Adrenal gland (tissue), 12 donors: ENCODE results near the gene KCTD10. TPM values are rescaled to one million over a fixed set of nuclear protein-coding genes. Genes with fewer than 3 reads are reported as not detected.

Source experiments
- DNase-seq, 7 donors: peaks; one replicate each; pipeline ENCODE4 v3.0.0-alpha.2; 2019 to 2020
- H3K27ac ChIP-seq, 5 donors: fragments of 200-600 bp; sonication (generic) in 4 of 5; 1 replicate in 3 of 5; 2 replicates in 2 of 5; pipeline versions ENCODE4 v1.5.1 to v1.8.0; 2016 to 2020; ENCODE audit warnings: mild to moderate bottlenecking in 1 of 5
- H3K27me3 ChIP-seq: fragments of 200-600 bp; 2 replicates; pipeline ENCODE4 v1.8.0; 2021
- H3K36me3 ChIP-seq, 2 donors: fragments of 200-600 bp; replicated peaks in 1 of 2; 1 replicate in 1 of 2; 2 replicates in 1 of 2; pipeline versions ENCODE4 v1.5.1 to v1.8.0; 2018 to 2022
- H3K4me1 ChIP-seq, 2 donors: fragments of 200-600 bp; replicated peaks in 1 of 2; 1 replicate in 1 of 2; 2 replicates in 1 of 2; pipeline versions ENCODE4 v1.5.1 to v1.8.0; 2018 to 2021
- H3K4me3 ChIP-seq, 4 donors: fragments of 200-600 bp; sonication (generic) in 3 of 4; one replicate each; pipeline ENCODE4 v1.5.1; 2016 to 2018
- H3K9me3 ChIP-seq, 3 donors: fragments of 200-600 bp; sonication (generic) in 1 of 3; replicated peaks in 1 of 3; 1 replicate in 2 of 3; 2 replicates in 1 of 3; pipeline versions ENCODE4 v1.5.1 to v1.8.0; 2016 to 2021
- POLR2A ChIP-seq, 2 donors: fragments of 450-650 bp; IDR thresholded peaks; one replicate each; pipeline ENCODE4 v1.6.1; 2017; ENCODE audit warnings: antibody characterized with exemption in 2 of 2, mild to moderate bottlenecking in 2 of 2, moderate library complexity in 1 of 2
- WGBS, 4 donors: extraction: QIAGEN DNeasy Blood & Tissue Kit in 2 of 4; methylation state at CpG; one replicate each; pipeline versions ENCODE4 v1.1.5 to v1.1.7; 2013 to 2017; 5-methylcytosine and 5-hydroxymethylcytosine counted together
- intact Hi-C, 2 donors: fragments of 100-400 bp; cut with DNase I; formaldehyde crosslinking; loops; one replicate each; pipeline versions ENCODE4 v1.14.1 to v1.15.0; 2022 to 2023
- polyA plus RNA-seq, 3 donors: library from polyadenylated mRNA; stranded (reverse); fragments of 200-250 nt in 2 of 3; fragments of 350-450 nt in 1 of 3; fragmentation: Illumina TruSeq in 1 of 3; extraction: RNeasy Lipid Tissue Mini Kit (QIAGEN cat#74804) in 1 of 3; gene quantifications; one replicate each; pipeline ENCODE4 v1.2.3, GENCODE V29; 2013 to 2014
- total RNA-seq, 9 donors: library from RNA; depleted of rRNA in 4 of 9; stranded (reverse); fragments of >200 nt in 4 of 9; fragments of 120-200 nt in 1 of 9; fragmentation: NEBNext Ultra II Directional in 1 of 9; extraction: Animal tissue kit (Norgen Biotek cat#: 25700) in 1 of 9; gene quantifications; one replicate each; pipeline versions ENCODE4 v1.1.0 to v1.2.4, GENCODE V29; 2013 to 2023
- TF ChIP-seq, protein P1 (sequence below), 6 experiments: fragments of 450-650 bp in 4 of 6; fragments of 200-600 bp in 2 of 6; sonication (generic) in 1 of 6; IDR thresholded peaks; 1 replicate in 5 of 6; 2 replicates in 1 of 6; pipeline versions ENCODE4 v1.5.1 to v1.8.0; 2016 to 2021; ENCODE audit warnings: antibody characterized with exemption in 6 of 6, mild to moderate bottlenecking in 2 of 6, moderate library complexity in 1 of 6
- donor health status: healthy with polysubstance abuse.
- donor health status: Bipolar disorder and iron deficiency.
- donor health status: DM: yes; HTN: yes; CAD: no.
- donor health status: DM: no; HTN: no; CAD: no.
- donor health status: DM: no; HTN: no; CAD: no.
- donor health status: DM: yes; HTN: yes; CAD: no.

KCTD10 gene
- total and polyA plus RNA-seq, 12 donors, result 21.6 to 77.8 (median 56.1) TPM

DNA sequence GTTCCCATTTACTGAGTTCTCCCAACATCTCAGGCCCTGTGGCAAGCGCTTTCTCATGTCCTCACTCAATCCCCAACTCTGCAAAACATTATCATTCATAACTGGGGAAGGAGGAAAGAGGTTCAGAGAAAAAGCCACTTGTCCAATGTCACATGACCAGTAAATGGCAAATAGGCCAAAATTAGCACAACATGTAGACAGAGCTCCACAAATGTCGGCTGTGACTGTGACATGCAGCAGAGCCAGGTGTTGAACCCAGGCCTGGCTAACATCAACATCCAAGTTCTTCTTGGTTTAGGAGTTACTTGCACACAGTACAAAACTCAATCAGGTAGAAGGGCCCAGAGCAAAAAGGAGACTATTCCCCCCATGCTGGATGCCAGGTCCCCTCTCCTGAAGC, 10.8 kb downstream of the KCTD10 start:
- Histone ChIP-seq H3K9me3 (no peaks in the 10 kb centered on the region), H3K27ac (peak overlapping the region in 2 of 5 donors; percentile 63 to 95), H3K4me1 (peaks cover 42 to 76% of the 10 kb centered on the region in 2 donors), H3K36me3 (peaks cover 0 to 14% of the 10 kb centered on the region in 2 donors), H3K4me3 (no peak overlapping the region), H3K27me3 (no peaks in the 10 kb centered on the region)
- DNase-seq, result no peak
- TF ChIP-seq POLR2A (IDR thresholded peaks at IDR 0.05), result no peak
- TF ChIP-seq, protein P1, sequence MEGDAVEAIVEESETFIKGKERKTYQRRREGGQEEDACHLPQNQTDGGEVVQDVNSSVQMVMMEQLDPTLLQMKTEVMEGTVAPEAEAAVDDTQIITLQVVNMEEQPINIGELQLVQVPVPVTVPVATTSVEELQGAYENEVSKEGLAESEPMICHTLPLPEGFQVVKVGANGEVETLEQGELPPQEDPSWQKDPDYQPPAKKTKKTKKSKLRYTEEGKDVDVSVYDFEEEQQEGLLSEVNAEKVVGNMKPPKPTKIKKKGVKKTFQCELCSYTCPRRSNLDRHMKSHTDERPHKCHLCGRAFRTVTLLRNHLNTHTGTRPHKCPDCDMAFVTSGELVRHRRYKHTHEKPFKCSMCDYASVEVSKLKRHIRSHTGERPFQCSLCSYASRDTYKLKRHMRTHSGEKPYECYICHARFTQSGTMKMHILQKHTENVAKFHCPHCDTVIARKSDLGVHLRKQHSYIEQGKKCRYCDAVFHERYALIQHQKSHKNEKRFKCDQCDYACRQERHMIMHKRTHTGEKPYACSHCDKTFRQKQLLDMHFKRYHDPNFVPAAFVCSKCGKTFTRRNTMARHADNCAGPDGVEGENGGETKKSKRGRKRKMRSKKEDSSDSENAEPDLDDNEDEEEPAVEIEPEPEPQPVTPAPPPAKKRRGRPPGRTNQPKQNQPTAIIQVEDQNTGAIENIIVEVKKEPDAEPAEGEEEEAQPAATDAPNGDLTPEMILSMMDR (IDR thresholded peaks at IDR 0.05), result no peak
- WGBS, 4 donors, result 55 to 82% (median 78%) methylated on average over 2 of the region's 2 CpGs
- intact Hi-C loops, result loop anchor here in 1 of 2 donors (5.0 kb wide), 1 partner anchor 34 kb away; no protein-coding TSS in a partner anchor

DNA sequence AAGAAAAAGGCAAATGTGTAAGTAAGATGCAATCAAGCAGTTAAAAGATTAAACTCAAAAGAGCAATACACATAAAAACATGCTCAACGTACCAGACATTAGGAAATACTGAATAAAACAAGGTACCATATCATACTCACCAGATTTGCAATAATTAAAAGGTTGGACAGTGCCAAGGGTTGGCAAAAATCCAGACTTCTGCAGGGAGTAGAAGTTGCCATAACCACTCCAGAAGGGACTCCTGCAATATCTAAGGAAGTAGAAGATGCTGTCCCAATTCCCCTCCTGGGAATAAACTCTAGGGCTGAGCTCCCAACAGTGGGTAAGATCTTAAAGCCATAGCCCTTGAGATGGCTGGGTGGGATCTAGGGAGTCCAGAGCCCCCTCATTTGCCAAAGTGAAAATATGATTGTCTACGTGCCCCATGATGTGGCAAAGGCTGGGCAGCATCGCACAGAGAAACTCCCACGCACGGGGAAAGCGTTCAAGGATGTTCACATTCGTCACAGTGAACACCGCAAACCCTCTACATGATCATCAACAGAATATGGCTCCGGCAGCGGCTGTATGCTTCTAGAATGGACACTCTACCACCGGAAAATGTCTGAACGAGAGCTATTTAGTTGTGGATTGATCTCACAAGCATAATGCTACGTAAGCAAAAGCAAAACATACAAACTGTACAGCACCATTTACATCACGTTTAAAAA, 12.3 kb downstream of the KCTD10 start:
- DNase-seq, result no peak
- Histone ChIP-seq H3K9me3 (no peaks in the 10 kb centered on the region), H3K27ac (peak overlapping the region in 3 of 5 donors; percentile 89 to 99 (median 95)), H3K36me3 (peaks cover 0 to 17% of the 10 kb centered on the region in 2 donors), H3K27me3 (no peaks in the 10 kb centered on the region), H3K4me1 (peaks cover 55 to 91% of the 10 kb centered on the region in 2 donors), H3K4me3 (no peak overlapping the region)
- WGBS, 4 donors, result 89 to 94% (median 92%) methylated on average over 14 of the region's 14 CpGs
- intact Hi-C loops, result loop anchor here in 1 of 2 donors (5.0 kb wide), 1 partner anchor 32 kb away; no protein-coding TSS in a partner anchor
- TF ChIP-seq, protein P1 (IDR thresholded peaks at IDR 0.05), result no peak
- no peak for TF ChIP-seq POLR2A (IDR thresholded peaks at IDR 0.05)

DNA sequence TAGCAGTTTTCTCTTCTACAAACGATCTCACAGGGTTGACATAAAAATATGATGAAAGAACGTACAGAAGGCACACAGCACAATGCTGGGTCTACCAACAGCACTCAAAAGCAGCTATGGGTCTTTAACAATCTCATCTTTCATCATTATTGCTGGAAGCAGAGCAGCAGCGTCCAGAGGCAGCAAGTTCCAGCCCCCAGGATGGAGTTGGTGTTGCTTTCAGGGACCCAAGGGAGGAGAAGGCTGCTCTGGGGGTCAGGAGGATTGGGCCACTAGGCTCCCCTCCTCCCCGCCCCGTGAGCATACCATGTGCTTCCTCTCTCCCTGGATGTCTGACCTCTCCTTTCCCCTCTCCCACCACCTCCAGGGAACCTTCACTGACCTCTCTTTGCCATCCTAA, 13.3 kb downstream of the KCTD10 start:
- TF ChIP-seq POLR2A (IDR thresholded peaks at IDR 0.05), result no peak
- no peak overlapping the region for H3K4me3 ChIP-seq

DNA sequence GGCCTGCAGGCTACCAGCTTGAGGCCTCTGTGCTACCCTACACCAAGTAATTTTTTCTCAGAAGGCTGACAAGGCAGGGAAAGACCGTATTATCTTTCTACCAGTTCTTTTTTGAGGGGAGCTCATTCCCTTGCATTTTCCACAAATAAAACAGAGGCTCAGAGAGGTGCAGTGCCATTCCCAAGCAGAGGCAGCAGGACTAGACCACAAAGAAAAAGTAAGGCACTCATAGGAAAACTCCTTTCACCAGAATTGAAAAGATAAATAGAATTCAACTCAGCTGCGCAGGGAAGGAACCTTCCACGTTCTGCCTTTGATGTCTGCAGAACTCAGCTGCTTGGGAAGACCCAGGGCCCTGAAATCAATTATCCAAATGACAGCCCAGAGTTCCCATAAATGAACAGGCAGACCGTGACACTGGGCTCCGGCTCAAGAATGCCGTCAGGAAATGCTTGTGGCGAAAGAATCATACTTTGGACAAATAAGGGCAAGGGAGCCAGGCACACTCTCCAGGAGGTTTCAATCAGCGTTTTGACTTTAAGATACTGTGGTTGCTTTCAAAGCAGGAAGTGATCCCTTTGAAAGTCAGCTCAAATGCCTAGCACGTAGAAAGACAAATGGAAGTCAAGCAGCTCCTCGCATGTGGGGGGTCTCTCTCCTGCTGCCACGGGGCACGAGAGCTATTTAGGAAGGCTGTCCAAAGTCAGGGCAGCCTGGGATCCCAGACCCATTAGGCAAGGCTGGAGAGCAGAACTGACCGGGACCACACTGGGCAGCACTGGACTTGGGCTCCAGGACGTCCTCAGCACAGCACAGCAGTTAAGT, 14.0 kb downstream of the KCTD10 start:
- TF ChIP-seq, protein P1 (IDR thresholded peaks at IDR 0.05), result peak in 1 of 6 experiments; percentile 13
- peak; percentile 23 to 48 for TF ChIP-seq POLR2A (IDR thresholded peaks at IDR 0.05)
- peak; percentile 63 to 97 (median 93) for DNase-seq
- intact Hi-C loops, result no loop called here
- 6 to 27% (median 20%) methylated on average over 12 to 14 of the region's 14 CpGs for WGBS, 4 donors
- Histone ChIP-seq H3K4me1 (peaks cover 52 to 100% of the 10 kb centered on the region in 2 donors), H3K27ac (peak overlapping the region; percentile 77 to 99 (median 95)), H3K27me3 (no peaks in the 10 kb centered on the region), H3K9me3 (no peaks in the 10 kb centered on the region), H3K4me3 (no peak overlapping the region), H3K36me3 (peaks cover 0 to 12% of the 10 kb centered on the region in 2 donors)

More for the DNA sequence above, 13.3 kb downstream of the KCTD10 start:
- intact Hi-C loops, result no loop called here
- Histone ChIP-seq H3K27ac (peak overlapping the region; percentile 77 to 99 (median 89)), H3K9me3 (no peaks in the 10 kb centered on the region), H3K4me1 (peaks cover 55 to 100% of the 10 kb centered on the region in 2 donors), H3K36me3 (peaks cover 0 to 12% of the 10 kb centered on the region in 2 donors), H3K27me3 (no peaks in the 10 kb centered on the region)
- DNase-seq, result no peak
- 60 to 64% (median 62%) methylated on average over 5 of the region's 5 CpGs for WGBS, 4 donors
